Measurements from ENCODE around the gene LGMN. TPM values are rescaled to one million over a fixed set of nuclear protein-coding genes. Genes with fewer than 3 reads are reported as not detected.
A peak's percentile ranks its signal among the peaks of the same experiment; 100 is the strongest.

The LGMN gene
- total and polyA plus RNA-seq, 9 of the 15 experiments (the other 6 are each of a cell fraction or from before 2014, with no cell fraction given): 0.05 to 1.4 (median 0.43) TPM; not detected in 2

DNA sequence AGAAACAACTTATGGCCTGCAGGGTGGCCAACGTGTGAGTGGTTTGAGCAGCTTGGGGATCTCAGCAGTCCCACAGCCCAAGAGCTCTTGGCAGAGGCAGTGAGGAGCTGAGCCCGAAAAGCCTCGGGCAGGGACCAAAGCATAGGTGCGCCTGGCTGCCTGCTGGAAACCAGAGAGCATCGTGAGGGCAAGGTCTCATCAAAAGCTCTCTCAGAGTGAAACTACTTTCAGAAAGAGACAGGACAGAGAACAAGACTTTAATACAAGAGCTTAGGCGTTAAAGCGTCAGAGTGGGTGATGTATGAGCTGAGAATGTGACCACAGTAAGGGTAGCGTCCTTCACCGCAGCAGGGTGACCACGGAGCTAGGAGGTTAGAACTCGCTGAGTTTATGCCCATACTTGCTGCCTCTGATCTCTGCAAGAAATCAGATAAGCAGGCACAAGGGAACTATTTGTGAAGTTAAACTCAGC is 30.8 kb downstream of the LGMN start:
- Histone ChIP-seq H3K9me1 (ENCODE audit: control insufficient read depth, insufficient read depth, low read length) (no peaks in the 10 kb centered on the region), H3K27me3 (ENCODE audit: control insufficient read depth in 2 of 2, insufficient read depth in 2 of 2, low read length in 2 of 2) (peaks cover 2 to 19% of the 10 kb centered on the region in 2 experiments; a peak in 4 of 5 replicates), H2AFZ (ENCODE audit: low read depth, low read length) (0 out of 2 replicates have a peak overlapping the region, but pooled peaks have one; percentile 4), H3K4me3 (no peak overlapping the region), H3K4me1 (replicated peaks in 1 of 2; ENCODE audit: control insufficient read depth in 2 of 2, insufficient read depth in 2 of 2, low read length in 2 of 2) (no peaks in the 10 kb centered on the region; a peak in 1 of 5 replicates), H3K27ac (ENCODE audit: extremely low read depth, low read depth, low read length) (no peak overlapping the region), H3K79me2 (ENCODE audit: control insufficient read depth, insufficient read depth, low read length) (no peaks in the 10 kb centered on the region), H3K36me3 (ENCODE audit: control insufficient read depth, insufficient read depth, low read length) (no peaks in the 10 kb centered on the region), H3K4me2 (ENCODE audit: insufficient read depth, low read length) (no peak overlapping the region), H4K20me1 (replicated peaks; ENCODE audit: control insufficient read depth, insufficient read depth, low read length) (no peaks in the 10 kb centered on the region), H3K9me3 (replicated peaks; ENCODE audit: control insufficient read depth, insufficient read depth, low read depth, low read length) (no peaks in the 10 kb centered on the region), H3K9ac (ENCODE audit: insufficient read depth in 1 of 2, low read depth in 2 of 2, low read length in 2 of 2) (no peak overlapping the region)
- ChIA-PET POLR2A (interaction anchor here (0.7 kb wide), 1 partner anchor 69 kb away, joined by 3 read pairs; no protein-coding TSS in a partner anchor), CTCF (ENCODE audit: low intra/inter-chr PET ratio) (interaction anchor here (0.6 to 1.0 kb wide), 2 partner anchors 67 to 69 kb away, joined by 3 read pairs; no protein-coding TSS in a partner anchor)
- in situ Hi-C loops (cut with MboI) (no loop called here), intact Hi-C loops (cut with micrococcal nuclease) (no loop called here)
- DNase-seq (ENCODE audit: extremely low read depth in 1 of 4, low spot score in 3 of 4) (no peak), FAIRE-seq (no peak), ATAC-seq (no peak)
- TF ChIP-seq ZNF134 (CRISPR knock-in tag; conservative IDR thresholded peaks at IDR 0.05): peak; percentile 45; the same call in 1 of the 2 replicates
- no peak for TF ChIP-seq FOXJ3 (CRISPR knock-in tag; IDR thresholded peaks at IDR 0.05)
- no peak for TF ChIP-seq ZBTB17 (CRISPR knock-in tag; IDR thresholded peaks at IDR 0.05)
- 2% methylated on average over 11 of the region's 11 CpGs for WGBS (ENCODE audit: insufficient coverage, low coverage, missing lambda C conversion rate)
- BruUV-seq (replicated peaks): no TSS peak

GRCh38 chr14:92716131-92716530 is 32.3 kb downstream of the LGMN start:
- no peak overlapping the region for H2AFZ ChIP-seq (ENCODE audit: low read depth, low read length)
- H3K4me1 ChIP-seq (replicated peaks in 1 of 2; ENCODE audit: control insufficient read depth in 2 of 2, insufficient read depth in 2 of 2, low read length in 2 of 2): no peaks in the 10 kb centered on the region; a peak in 1 of 5 replicates
- no peak overlapping the region for H3K27ac ChIP-seq (ENCODE audit: extremely low read depth, low read depth, low read length)
- H3K9me1 ChIP-seq (ENCODE audit: control insufficient read depth, insufficient read depth, low read length): no peaks in the 10 kb centered on the region
- no peak for ATAC-seq
- no peak overlapping the region for H3K4me3 ChIP-seq
- H3K9me3 ChIP-seq (replicated peaks; ENCODE audit: control insufficient read depth, insufficient read depth, low read depth, low read length): no peaks in the 10 kb centered on the region
- H3K36me3 ChIP-seq (ENCODE audit: control insufficient read depth, insufficient read depth, low read length): no peaks in the 10 kb centered on the region
- no peaks in the 10 kb centered on the region for H4K20me1 ChIP-seq (replicated peaks; ENCODE audit: control insufficient read depth, insufficient read depth, low read length)
- intact Hi-C loops (cut with micrococcal nuclease): no loop called here
- no peak overlapping the region for H3K9ac ChIP-seq (ENCODE audit: insufficient read depth in 1 of 2, low read depth in 2 of 2, low read length in 2 of 2)
- ChIA-PET POLR2A (no interaction called here), CTCF (ENCODE audit: low intra/inter-chr PET ratio) (interaction anchor here (1.3 to 3.3 kb wide), 2 partner anchors 68 to 503 kb away, joined by 4 to 27 read pairs; no protein-coding TSS in a partner anchor)
- in situ Hi-C loops (cut with MboI): no loop called here
- no peak for DNase-seq (ENCODE audit: extremely low read depth in 1 of 4, low spot score in 3 of 4)
- H3K79me2 ChIP-seq (ENCODE audit: control insufficient read depth, insufficient read depth, low read length): no peaks in the 10 kb centered on the region
- no TSS peak for BruUV-seq (replicated peaks)
- no peak overlapping the region for H3K4me2 ChIP-seq (ENCODE audit: insufficient read depth, low read length)
- TF ChIP-seq MTF1 (CRISPR knock-in tag; IDR thresholded peaks at IDR 0.05; ENCODE audit: borderline replicate concordance): no peak
- TF ChIP-seq EZH2 (IDR thresholded peaks at IDR 0.05; ENCODE audit: borderline replicate concordance, low read depth, low read length): no peak
- TF ChIP-seq TEAD2 (tag; IDR thresholded peaks at IDR 0.05): no peak
- no peak for TF ChIP-seq HDAC6 (IDR thresholded peaks at IDR 0.05; ENCODE audit: low read depth, low read length)
- FAIRE-seq: no peak
- WGBS (ENCODE audit: insufficient coverage, low coverage, missing lambda C conversion rate): 8% methylated on average over 10 of the region's 10 CpGs
- peaks cover 2 to 31% of the 10 kb centered on the region in 2 experiments; a peak in 4 of 5 replicates for H3K27me3 ChIP-seq (ENCODE audit: control insufficient read depth in 2 of 2, insufficient read depth in 2 of 2, low read length in 2 of 2)
